ENCODE measurements around the gene KRT85. TPM values are rescaled to one million over a fixed set of nuclear protein-coding genes. Genes with fewer than 3 reads are reported as not detected.
A peak's percentile ranks its signal among the peaks of the same experiment; 100 is the strongest.
"Not testable (repeated sequence)": the region's sequence is repeated elsewhere in the genome, so short reads cannot be mapped to it uniquely, and the experiment has no call there.

Gene KRT85
- total RNA-seq, 6 experiments from 2014 or later, result not detected

DNA sequence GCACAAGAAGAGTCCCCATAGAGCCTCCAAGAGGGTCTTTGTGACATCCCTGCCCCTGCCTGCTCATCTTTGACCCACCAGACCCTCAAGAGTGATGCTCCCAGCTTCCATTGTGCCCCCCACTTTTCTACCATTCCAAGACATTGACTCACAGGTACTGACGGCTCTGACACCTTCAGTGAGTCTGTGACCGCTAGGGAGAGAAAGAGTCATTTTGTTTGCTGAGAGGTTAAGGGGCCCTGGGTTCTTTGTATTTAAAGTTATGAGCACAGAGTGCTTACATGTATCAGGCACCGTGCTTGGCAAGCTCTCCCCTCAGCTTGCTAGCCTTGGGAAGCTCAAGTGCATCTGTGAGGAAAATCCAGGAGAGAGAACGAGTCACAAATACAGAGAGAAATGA, 45.9 kb upstream of the KRT85 start:
- no peaks in the 10 kb centered on the region for H3K9me3 Mint-ChIP-seq
- H3K4me3 Mint-ChIP-seq, result no peak overlapping the region
- peaks cover 9% of the 10 kb centered on the region for H3K4me1 Mint-ChIP-seq (ENCODE audit: low read depth)
- no peaks in the 10 kb centered on the region for H3K36me3 Mint-ChIP-seq (ENCODE audit: low read depth)
- H3K27ac Mint-ChIP-seq, result no peak overlapping the region
- no peak for DNase-seq
- TF ChIP-seq, protein P1, sequence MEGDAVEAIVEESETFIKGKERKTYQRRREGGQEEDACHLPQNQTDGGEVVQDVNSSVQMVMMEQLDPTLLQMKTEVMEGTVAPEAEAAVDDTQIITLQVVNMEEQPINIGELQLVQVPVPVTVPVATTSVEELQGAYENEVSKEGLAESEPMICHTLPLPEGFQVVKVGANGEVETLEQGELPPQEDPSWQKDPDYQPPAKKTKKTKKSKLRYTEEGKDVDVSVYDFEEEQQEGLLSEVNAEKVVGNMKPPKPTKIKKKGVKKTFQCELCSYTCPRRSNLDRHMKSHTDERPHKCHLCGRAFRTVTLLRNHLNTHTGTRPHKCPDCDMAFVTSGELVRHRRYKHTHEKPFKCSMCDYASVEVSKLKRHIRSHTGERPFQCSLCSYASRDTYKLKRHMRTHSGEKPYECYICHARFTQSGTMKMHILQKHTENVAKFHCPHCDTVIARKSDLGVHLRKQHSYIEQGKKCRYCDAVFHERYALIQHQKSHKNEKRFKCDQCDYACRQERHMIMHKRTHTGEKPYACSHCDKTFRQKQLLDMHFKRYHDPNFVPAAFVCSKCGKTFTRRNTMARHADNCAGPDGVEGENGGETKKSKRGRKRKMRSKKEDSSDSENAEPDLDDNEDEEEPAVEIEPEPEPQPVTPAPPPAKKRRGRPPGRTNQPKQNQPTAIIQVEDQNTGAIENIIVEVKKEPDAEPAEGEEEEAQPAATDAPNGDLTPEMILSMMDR (IDR thresholded peaks at IDR 0.05), result no peak
- H3K27me3 Mint-ChIP-seq (ENCODE audit: insufficient read depth), result peaks cover 29% of the 10 kb centered on the region

DNA sequence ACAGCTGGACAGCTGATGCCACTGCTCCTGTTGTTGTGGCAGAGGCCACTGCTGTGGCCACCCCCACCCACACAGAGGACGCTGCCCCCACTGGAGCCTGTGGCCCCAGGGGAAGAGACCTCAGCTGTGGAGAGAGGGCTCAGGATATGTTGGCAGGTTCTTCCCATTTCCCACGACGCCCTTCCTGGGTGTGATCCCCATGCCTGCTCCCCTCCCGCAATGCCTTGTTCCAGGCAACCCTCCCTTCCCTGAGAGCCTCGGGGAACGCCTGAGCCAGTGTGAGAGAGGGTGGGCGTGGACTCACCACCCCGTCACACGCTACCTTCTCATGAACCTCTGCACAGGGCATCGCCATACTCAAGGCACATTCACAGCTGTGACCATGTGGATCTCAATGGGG, 44.5 kb upstream of the KRT85 start:
- TF ChIP-seq, protein P1 (IDR thresholded peaks at IDR 0.05), result no peak
- DNase-seq, result no peak
- H3K27ac Mint-ChIP-seq, result no peak overlapping the region
- H3K9me3 Mint-ChIP-seq, result no peaks in the 10 kb centered on the region
- peaks cover 9% of the 10 kb centered on the region for H3K4me1 Mint-ChIP-seq (ENCODE audit: low read depth)
- H3K36me3 Mint-ChIP-seq (ENCODE audit: low read depth), result no peaks in the 10 kb centered on the region
- peaks cover 40% of the 10 kb centered on the region for H3K27me3 Mint-ChIP-seq (ENCODE audit: insufficient read depth)
- no peak overlapping the region for H3K4me3 Mint-ChIP-seq

DNA sequence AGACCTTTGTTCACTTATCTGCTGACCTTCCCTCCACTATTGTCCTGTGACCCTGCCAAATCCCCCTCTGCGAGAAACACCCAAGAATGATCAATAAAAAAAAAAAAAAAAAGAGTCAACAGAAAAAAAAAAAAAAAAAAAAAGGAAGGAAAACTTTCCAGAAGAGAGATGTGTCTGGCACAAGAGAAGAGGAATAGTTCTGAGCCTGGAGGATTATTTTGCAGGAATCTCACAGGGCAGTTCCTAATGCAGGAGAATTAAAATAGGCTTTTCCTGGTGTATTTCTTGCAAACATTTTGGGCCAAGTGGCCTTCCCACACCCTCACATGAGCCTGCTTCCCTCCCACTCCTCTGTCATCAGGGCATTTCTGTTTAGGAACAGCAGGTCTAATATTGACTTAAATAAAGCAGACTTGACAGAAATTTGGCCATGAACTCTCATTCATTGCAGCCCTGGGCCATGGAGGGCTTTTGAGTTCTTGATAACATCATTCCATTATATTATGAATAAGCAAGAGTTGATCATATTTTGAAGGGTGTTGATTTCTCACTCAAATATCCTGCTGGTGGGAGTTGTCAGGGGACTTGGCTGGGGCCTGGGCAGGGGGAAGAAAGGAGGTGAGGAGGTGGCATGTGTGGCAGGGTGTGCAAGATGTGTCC, 43.4 kb upstream of the KRT85 start:
- H3K27ac Mint-ChIP-seq; H3K4me3 Mint-ChIP-seq; DNase-seq; H3K9me3 Mint-ChIP-seq; H3K36me3 Mint-ChIP-seq (ENCODE audit: low read depth); H3K4me1 Mint-ChIP-seq (ENCODE audit: low read depth): not testable (repeated sequence)
- peaks cover 46% of the 10 kb centered on the region for H3K27me3 Mint-ChIP-seq (ENCODE audit: insufficient read depth)

DNA sequence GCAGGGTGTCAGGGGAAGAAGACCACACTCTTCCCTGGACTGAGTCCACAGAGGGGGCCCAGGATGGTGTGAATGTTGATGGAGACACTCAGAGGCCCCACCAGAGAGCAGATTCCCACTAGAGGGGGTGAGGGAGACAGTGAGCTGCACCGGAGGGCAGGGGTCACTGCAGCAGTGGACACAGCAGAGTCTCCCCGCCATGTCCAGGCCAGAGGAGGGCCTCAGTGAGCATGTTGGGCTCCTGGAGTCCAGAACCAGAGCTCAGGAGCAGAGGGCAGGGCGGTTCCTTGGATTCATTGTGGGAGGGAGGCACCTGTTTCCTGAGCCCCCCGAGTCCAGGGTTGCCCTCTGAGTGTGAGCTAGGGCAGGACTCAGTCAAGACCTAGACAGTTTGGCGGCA, 40.6 kb upstream of the KRT85 start:
- H3K9me3 Mint-ChIP-seq, result no peaks in the 10 kb centered on the region
- H3K27me3 Mint-ChIP-seq (ENCODE audit: insufficient read depth), result peaks cover 50% of the 10 kb centered on the region
- DNase-seq, result no peak
- TF ChIP-seq, protein P1 (IDR thresholded peaks at IDR 0.05), result 0 out of 2 replicates have a peak, but pooled peaks have one; percentile 28
- no peak overlapping the region for H3K4me3 Mint-ChIP-seq
- no peaks in the 10 kb centered on the region for H3K4me1 Mint-ChIP-seq (ENCODE audit: low read depth)
- H3K27ac Mint-ChIP-seq, result no peak overlapping the region
- H3K36me3 Mint-ChIP-seq (ENCODE audit: low read depth), result no peaks in the 10 kb centered on the region

DNA sequence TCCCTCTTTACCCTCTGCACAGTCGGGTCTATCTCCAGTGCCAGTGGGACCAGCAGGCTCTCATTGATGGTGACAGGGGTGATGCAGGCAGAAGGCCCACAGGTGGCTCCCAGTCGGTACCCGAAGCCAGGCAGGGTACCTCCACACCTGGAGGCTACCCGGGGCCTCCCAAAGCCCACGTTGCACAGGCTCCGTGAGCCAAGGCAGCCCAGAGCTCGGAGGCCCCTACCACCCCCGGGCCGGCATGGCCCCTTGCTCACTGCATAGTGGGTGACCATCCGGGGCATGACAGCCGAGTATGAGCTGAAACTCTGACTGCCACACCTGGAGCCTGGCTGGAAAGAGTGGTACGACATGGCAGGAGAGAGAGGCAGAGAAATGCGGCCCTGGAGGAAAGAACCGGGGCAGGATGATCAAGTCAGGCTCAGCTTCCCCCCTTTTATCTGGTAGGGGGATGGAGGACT, 38.7 kb upstream of the KRT85 start, which contains the start of gene KRT82:
TSS of gene KRT82 (minus strand) at position 414 of the 464 bp plus-strand sequence. CDS start at position 356, 58 bp downstream.
- Mint-ChIP-seq H3K27me3 (ENCODE audit: insufficient read depth) (peaks cover 51% of the 10 kb centered on the region), H3K9me3 (no peaks in the 10 kb centered on the region), H3K4me3 (no peak within 1 kb of the TSS), H3K36me3 (ENCODE audit: low read depth) (no peaks in the 10 kb centered on the region), H3K4me1 (ENCODE audit: low read depth) (no peaks in the 10 kb centered on the region), H3K27ac (no peak within 1 kb of the TSS)
- TF ChIP-seq, protein P1 (IDR thresholded peaks at IDR 0.05), result no peak
- no peak for DNase-seq

DNA sequence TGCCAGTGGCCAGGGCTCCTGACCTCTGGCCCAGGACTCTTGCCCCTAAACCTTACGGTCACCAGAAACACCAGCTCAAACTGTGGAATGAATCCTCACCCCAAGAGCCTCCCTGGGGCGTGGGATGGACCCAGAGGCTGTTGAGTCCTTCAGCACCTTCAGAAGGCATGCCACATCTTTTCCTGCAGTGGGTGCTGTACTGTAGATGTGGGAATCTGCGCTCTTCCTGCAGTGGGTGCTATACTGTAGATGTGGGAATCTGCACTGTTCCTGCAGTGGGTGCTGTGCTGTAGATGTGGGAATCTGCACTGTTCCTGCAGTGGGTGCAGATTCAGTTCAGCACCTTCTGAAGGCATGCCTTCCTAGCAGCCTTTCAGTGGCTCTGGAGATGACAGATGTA, 37.7 kb upstream of the KRT85 start:
- DNase-seq, result no peak
- H3K27ac Mint-ChIP-seq, result no peak overlapping the region
- no peaks in the 10 kb centered on the region for H3K36me3 Mint-ChIP-seq (ENCODE audit: low read depth)
- TF ChIP-seq, protein P1 (IDR thresholded peaks at IDR 0.05), result peak; percentile 28; the same call in 1 of the 2 replicates
- peaks cover 55% of the 10 kb centered on the region for H3K27me3 Mint-ChIP-seq (ENCODE audit: insufficient read depth)
- no peaks in the 10 kb centered on the region for H3K4me1 Mint-ChIP-seq (ENCODE audit: low read depth)
- no peak overlapping the region for H3K4me3 Mint-ChIP-seq
- H3K9me3 Mint-ChIP-seq, result no peaks in the 10 kb centered on the region
